Measurements from ENCODE around the gene PTPN3. TPM values are rescaled to one million over a fixed set of nuclear protein-coding genes. Genes with fewer than 3 reads are reported as not detected.

Gene PTPN3
- polyA plus RNA-seq, 3 donors: not detected

GRCh38 chr9:109474944-109475343, 23.2 kb downstream of the PTPN3 start:
- Histone ChIP-seq H3K4me1 (ENCODE audit: control insufficient read depth in 1 of 2, insufficient read depth in 2 of 2, low read length in 2 of 2) (no peaks in the 10 kb centered on the region), H3K9me3 (replicated peaks in 1 of 2; ENCODE audit: control insufficient read depth in 1 of 2, insufficient read depth in 1 of 2, low read length in 2 of 2) (no peaks in the 10 kb centered on the region), H3K4me2 (replicated peaks; ENCODE audit: extremely low read depth, low read length, poor library complexity, severe bottlenecking) (no peak overlapping the region), H3K36me3 (replicated peaks in 1 of 2; ENCODE audit: control insufficient read depth in 1 of 2, insufficient read depth in 2 of 2, low read length in 2 of 2) (no peaks in the 10 kb centered on the region), H4K20me1 (ENCODE audit: insufficient read depth, low read length) (no peaks in the 10 kb centered on the region), H3K27ac (ENCODE audit: low read depth in 1 of 2, low read length in 2 of 2) (no peak overlapping the region), H2AFZ (ENCODE audit: insufficient read depth, low read depth, low read length, poor library complexity, severe bottlenecking) (no peak overlapping the region), H3K27me3 (ENCODE audit: control insufficient read depth in 2 of 2, insufficient read depth in 2 of 2, low read length in 2 of 2) (peaks cover 55 to 85% of the 10 kb centered on the region in 2 donors), H3K4me3 (replicated peaks in 1 of 3; ENCODE audit: low read depth in 2 of 3, low read length in 3 of 3) (no peak overlapping the region), H3K9ac (ENCODE audit: insufficient read depth, low read length, poor library complexity, severe bottlenecking) (no peak overlapping the region), H3K79me2 (ENCODE audit: insufficient read depth, low read length) (no peaks in the 10 kb centered on the region)
- no peaks in the 10 kb centered on the region for H3K36me3 Mint-ChIP-seq
- peak overlapping the region in 1 of 2 donors; percentile 8 for H3K4me3 Mint-ChIP-seq
- no CpG with 5 or more reads among the region's 2 CpGs for whole genome bisulfite sequencing (ENCODE audit: insufficient coverage)
- no peak overlapping the region for H3K27ac Mint-ChIP-seq
- intact Hi-C loops (cut with micrococcal nuclease): no loop called here
- peaks cover 0 to 5% (median 0%) of the 10 kb centered on the region in 7 donors for H3K9me3 Mint-ChIP-seq
- no peaks in the 10 kb centered on the region for H3K4me1 Mint-ChIP-seq
- H3K27me3 Mint-ChIP-seq (ENCODE audit: low read depth in 3 of 3): peaks cover 79 to 86% (median 79%) of the 10 kb centered on the region in 3 donors
- no peak for DNase-seq
- TF ChIP-seq, protein P1, sequence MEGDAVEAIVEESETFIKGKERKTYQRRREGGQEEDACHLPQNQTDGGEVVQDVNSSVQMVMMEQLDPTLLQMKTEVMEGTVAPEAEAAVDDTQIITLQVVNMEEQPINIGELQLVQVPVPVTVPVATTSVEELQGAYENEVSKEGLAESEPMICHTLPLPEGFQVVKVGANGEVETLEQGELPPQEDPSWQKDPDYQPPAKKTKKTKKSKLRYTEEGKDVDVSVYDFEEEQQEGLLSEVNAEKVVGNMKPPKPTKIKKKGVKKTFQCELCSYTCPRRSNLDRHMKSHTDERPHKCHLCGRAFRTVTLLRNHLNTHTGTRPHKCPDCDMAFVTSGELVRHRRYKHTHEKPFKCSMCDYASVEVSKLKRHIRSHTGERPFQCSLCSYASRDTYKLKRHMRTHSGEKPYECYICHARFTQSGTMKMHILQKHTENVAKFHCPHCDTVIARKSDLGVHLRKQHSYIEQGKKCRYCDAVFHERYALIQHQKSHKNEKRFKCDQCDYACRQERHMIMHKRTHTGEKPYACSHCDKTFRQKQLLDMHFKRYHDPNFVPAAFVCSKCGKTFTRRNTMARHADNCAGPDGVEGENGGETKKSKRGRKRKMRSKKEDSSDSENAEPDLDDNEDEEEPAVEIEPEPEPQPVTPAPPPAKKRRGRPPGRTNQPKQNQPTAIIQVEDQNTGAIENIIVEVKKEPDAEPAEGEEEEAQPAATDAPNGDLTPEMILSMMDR (IDR thresholded peaks at IDR 0.05): no peak

DNA sequence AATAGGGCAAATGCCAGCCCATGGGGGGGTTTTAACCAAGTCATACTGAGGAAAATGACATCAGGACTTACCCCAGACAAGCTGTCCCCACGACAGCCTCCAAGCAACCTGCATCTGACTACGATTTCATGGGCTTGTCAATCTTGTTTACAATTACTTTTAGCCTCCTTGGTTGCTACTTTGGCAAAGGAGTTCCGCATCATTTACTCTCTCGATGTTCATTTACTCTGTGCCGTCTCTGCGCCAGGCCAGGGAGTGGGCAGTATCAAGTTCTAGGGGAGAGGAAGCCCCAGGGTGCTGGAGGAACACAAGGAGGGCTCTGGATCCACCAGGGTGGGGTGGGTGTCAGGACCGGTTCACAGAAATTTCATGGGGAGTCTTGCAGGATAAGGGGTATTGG, 23.9 kb downstream of the PTPN3 start:
- H3K9me3 Mint-ChIP-seq: peaks cover 0 to 5% (median 0%) of the 10 kb centered on the region in 7 donors
- intact Hi-C loops (cut with micrococcal nuclease): no loop called here

More for the DNA sequence above, 23.9 kb downstream of the PTPN3 start:
- Histone ChIP-seq H3K4me3 (replicated peaks in 1 of 3; ENCODE audit: low read depth in 2 of 3, low read length in 3 of 3) (no peak overlapping the region), H3K4me2 (replicated peaks; ENCODE audit: extremely low read depth, low read length, poor library complexity, severe bottlenecking) (no peak overlapping the region), H3K9me3 (replicated peaks in 1 of 2; ENCODE audit: control insufficient read depth in 1 of 2, insufficient read depth in 1 of 2, low read length in 2 of 2) (no peaks in the 10 kb centered on the region), H3K9ac (ENCODE audit: insufficient read depth, low read length, poor library complexity, severe bottlenecking) (no peak overlapping the region), H3K36me3 (replicated peaks in 1 of 2; ENCODE audit: control insufficient read depth in 1 of 2, insufficient read depth in 2 of 2, low read length in 2 of 2) (no peaks in the 10 kb centered on the region), H3K4me1 (ENCODE audit: control insufficient read depth in 1 of 2, insufficient read depth in 2 of 2, low read length in 2 of 2) (no peaks in the 10 kb centered on the region), H4K20me1 (ENCODE audit: insufficient read depth, low read length) (no peaks in the 10 kb centered on the region), H3K27me3 (ENCODE audit: control insufficient read depth in 2 of 2, insufficient read depth in 2 of 2, low read length in 2 of 2) (peaks cover 58 to 87% of the 10 kb centered on the region in 2 donors), H3K27ac (ENCODE audit: low read depth in 1 of 2, low read length in 2 of 2) (no peak overlapping the region), H2AFZ (ENCODE audit: insufficient read depth, low read depth, low read length, poor library complexity, severe bottlenecking) (no peak overlapping the region), H3K79me2 (ENCODE audit: insufficient read depth, low read length) (no peaks in the 10 kb centered on the region)
- Mint-ChIP-seq H3K27ac (no peak overlapping the region), H3K36me3 (no peaks in the 10 kb centered on the region), H3K27me3 (ENCODE audit: low read depth in 3 of 3) (peaks cover 79 to 86% (median 81%) of the 10 kb centered on the region in 3 donors), H3K4me3 (peak overlapping the region in 1 of 2 donors; percentile 43), H3K4me1 (no peaks in the 10 kb centered on the region)
- TF ChIP-seq, protein P1 (IDR thresholded peaks at IDR 0.05): no peak
- DNase-seq: no peak
- 82% methylated on average over 7 of the region's 7 CpGs for WGBS (ENCODE audit: insufficient coverage)

Data from CD14-positive monocyte (primary cell).